ENCODE measurements around the gene LARP4B. TPM values are rescaled to one million over a fixed set of nuclear protein-coding genes. Genes with fewer than 3 reads are reported as not detected.

Gene LARP4B
- total and polyA plus RNA-seq, 2 of the 13 experiments (the other 11 are each of a cell fraction or from before 2014, with no cell fraction given), result 19.5 to 30.2 TPM

DNA sequence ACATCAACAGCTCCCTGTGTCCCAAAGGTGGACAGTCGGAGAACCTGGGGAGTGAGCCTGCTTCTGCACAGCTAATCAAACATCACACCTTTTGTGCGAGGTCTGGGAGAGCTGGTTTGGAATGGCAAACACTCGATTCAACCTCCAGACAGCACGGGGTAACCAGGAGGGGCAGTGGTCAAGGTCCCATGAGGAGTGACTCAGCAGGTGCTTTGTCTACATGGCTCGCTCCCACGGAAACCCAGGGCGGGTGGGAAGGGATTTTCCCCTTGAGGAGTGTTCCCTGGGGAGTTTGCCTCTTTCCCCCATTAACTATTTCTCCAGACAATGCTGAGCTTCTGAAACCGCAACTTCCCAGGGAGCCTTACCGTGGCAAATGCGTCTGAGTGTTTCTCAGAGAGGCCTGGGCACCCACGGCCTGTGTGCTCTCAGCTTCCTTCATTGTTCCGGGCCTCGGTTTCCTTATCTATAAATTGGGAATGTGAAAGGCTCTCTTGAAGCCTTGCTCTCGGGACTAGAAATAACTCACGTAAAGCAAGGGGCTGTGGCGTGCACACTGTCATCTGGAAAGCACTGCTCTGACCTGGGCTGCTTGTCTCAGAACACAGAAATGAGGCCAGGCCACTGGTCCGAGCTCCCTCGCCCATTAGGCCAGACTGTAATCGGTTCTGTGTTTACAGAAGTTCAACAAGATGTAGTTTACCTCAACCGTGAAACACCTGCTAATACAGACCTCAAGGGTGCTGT, 42.7 kb upstream of the LARP4B start (continued):
- TF ChIP-seq ZNF614 (CRISPR knock-in tag; IDR thresholded peaks at IDR 0.05; ENCODE audit: borderline replicate concordance), result no peak
- TF ChIP-seq ESRRA (CRISPR knock-in tag; IDR thresholded peaks at IDR 0.05; ENCODE audit: low read depth), result peak; percentile 70; the same call in 1 of the 2 replicates
- TF ChIP-seq ZBTB4 (CRISPR knock-in tag; IDR thresholded peaks at IDR 0.05; ENCODE audit: borderline replicate concordance), result no peak; the same call in 1 of the 2 replicates
- TF ChIP-seq ZNF703 (CRISPR knock-in tag; IDR thresholded peaks at IDR 0.05; ENCODE audit: borderline replicate concordance), result no peak
- no peak for TF ChIP-seq ZSCAN30 (CRISPR knock-in tag; IDR thresholded peaks at IDR 0.05)
- TF ChIP-seq ZNF660 (CRISPR knock-in tag; IDR thresholded peaks at IDR 0.05; ENCODE audit: borderline replicate concordance, low read depth), result no peak
- TF ChIP-seq NR2F6 (IDR thresholded peaks at IDR 0.05), result peak; percentile 77
- peak; percentile 83 for TF ChIP-seq NR2F6 (CRISPR knock-in tag; IDR thresholded peaks at IDR 0.05)
- no peak for TF ChIP-seq FOXJ3 (CRISPR knock-in tag; IDR thresholded peaks at IDR 0.05; ENCODE audit: borderline replicate concordance)
- no peak for TF ChIP-seq SIN3B (IDR thresholded peaks at IDR 0.05; ENCODE audit: low read length)
- TF ChIP-seq ZFX (CRISPR knock-in tag; IDR thresholded peaks at IDR 0.05; ENCODE audit: low read depth), result peak; percentile 28; the same call in 1 of the 2 replicates
- TF ChIP-seq HNF1A (IDR thresholded peaks at IDR 0.05; ENCODE audit: low read depth), result no peak; the same call in 1 of the 2 replicates
- 0 out of 2 replicates have a peak, but pooled peaks have one; percentile 38 for TF ChIP-seq HNF1A (CRISPR knock-in tag; IDR thresholded peaks at IDR 0.05; ENCODE audit: borderline replicate concordance)
- TF ChIP-seq KAT2B (IDR thresholded peaks at IDR 0.05; ENCODE audit: borderline replicate concordance, low read depth, low read length), result no peak
- peak; percentile 48; the same call in 1 of the 2 replicates for TF ChIP-seq ZNF510 (CRISPR knock-in tag; IDR thresholded peaks at IDR 0.05; ENCODE audit: low read depth)
- peak; percentile 67; the same call in 1 of the 2 replicates for TF ChIP-seq ZNF552 (CRISPR knock-in tag; IDR thresholded peaks at IDR 0.05; ENCODE audit: borderline replicate concordance)
- no peak for TF ChIP-seq POGK (CRISPR knock-in tag; conservative IDR thresholded peaks at IDR 0.05)
- TF ChIP-seq ZNF225 (CRISPR knock-in tag; IDR thresholded peaks at IDR 0.05), result no peak
